ENCODE results near the gene NIP7. TPM values are rescaled to one million over a fixed set of nuclear protein-coding genes. Genes with fewer than 3 reads are reported as not detected.
"Not testable (repeated sequence)": the region's sequence is repeated elsewhere in the genome, so short reads cannot be mapped to it uniquely, and the experiment has no call there.

NIP7 gene
- total and polyA plus RNA-seq, 2 of the 8 experiments (the other 6 are each of a cell fraction or from before 2014, with no cell fraction given): 14.5 to 52.2 TPM

- no peak for TF ChIP-seq KDM4A (IDR thresholded peaks at IDR 0.05; ENCODE audit: low read depth, low read length, severe bottlenecking)
- TF ChIP-seq EZH2 (IDR thresholded peaks at IDR 0.05; ENCODE audit: low read depth, low read length, severe bottlenecking): no peak
- TF ChIP-seq CHD2 (IDR thresholded peaks at IDR 0.05; ENCODE audit: low read length): no peak
- no peak for TF ChIP-seq RXRA (IDR thresholded peaks at IDR 0.05; ENCODE audit: insufficient read depth, low read depth, low read length)
- TF ChIP-seq, protein P1, sequence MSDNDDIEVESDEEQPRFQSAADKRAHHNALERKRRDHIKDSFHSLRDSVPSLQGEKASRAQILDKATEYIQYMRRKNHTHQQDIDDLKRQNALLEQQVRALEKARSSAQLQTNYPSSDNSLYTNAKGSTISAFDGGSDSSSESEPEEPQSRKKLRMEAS (IDR thresholded peaks at IDR 0.05): no peak
- TF ChIP-seq RNF2 (IDR thresholded peaks at IDR 0.05; ENCODE audit: borderline replicate concordance, low read depth, low read length, missing control alignments, poor library complexity, severe bottlenecking): no peak
Observed at GRCh38 chr16:69351309-69352027, 11.9 kb downstream of the NIP7 start, which contains the start of gene TMED6 (continued).

DNA sequence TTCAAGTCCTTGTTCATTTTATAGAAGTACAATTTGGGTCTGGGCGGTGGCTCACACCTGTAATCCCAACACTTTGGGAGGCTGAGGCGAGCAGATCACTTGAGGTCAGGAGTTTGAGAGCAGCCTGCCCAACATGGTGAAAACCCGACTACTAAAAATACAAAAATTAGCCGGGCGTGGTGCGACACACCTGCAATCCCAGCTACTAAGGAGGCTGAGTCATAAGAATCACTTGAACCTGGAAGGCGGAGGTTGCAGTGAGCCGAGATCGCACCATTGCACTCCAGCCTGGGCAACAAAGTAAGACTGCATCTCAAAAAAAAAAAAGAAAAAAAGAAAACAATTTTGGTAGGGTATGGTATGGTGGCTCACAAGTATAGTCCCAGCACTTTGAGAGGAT, 20.5 kb downstream of the NIP7 start:
- H4K8ac ChIP-seq (ENCODE audit: extremely low read depth, insufficient read depth, low read length); H3K23ac ChIP-seq (ENCODE audit: insufficient read length); H3K27me3 ChIP-seq (replicated peaks in 1 of 4; ENCODE audit: control insufficient read depth in 3 of 4, extremely low read depth in 1 of 4, insufficient read depth in 3 of 4, low read length in 3 of 4); H3K9me3 ChIP-seq (ENCODE audit: insufficient read depth in 2 of 2, low read depth in 1 of 2, low read length in 1 of 2); H3K79me1 ChIP-seq (ENCODE audit: low read depth, low read length); H3K4me1 ChIP-seq (replicated peaks in 1 of 4; ENCODE audit: control insufficient read depth in 3 of 4, insufficient read depth in 4 of 4, low read length in 3 of 4); CTCF ChIA-PET (ENCODE audit: partially characterized antibody); H3K4me2 ChIP-seq (ENCODE audit: insufficient read depth in 1 of 2, low read depth in 2 of 2, low read length in 2 of 2); H3K79me2 ChIP-seq (ENCODE audit: control insufficient read depth in 1 of 2, insufficient read depth in 2 of 2, low read length in 2 of 2); H3K4ac ChIP-seq (replicated peaks; ENCODE audit: insufficient read length, low read depth, low read length); FAIRE-seq; H3K4me3 ChIP-seq (ENCODE audit: extremely low read depth in 1 of 4, insufficient read depth in 2 of 4, low read depth in 3 of 4, low read length in 4 of 4); H4K91ac ChIP-seq (replicated peaks; ENCODE audit: insufficient read length, low read length); H3K14ac ChIP-seq (ENCODE audit: insufficient read length); H3K23me2 ChIP-seq (ENCODE audit: low read depth, low read length); H2BK12ac ChIP-seq (ENCODE audit: low read depth, low read length); H3K27ac ChIP-seq (ENCODE audit: low read depth, low read length); H4K5ac ChIP-seq (ENCODE audit: insufficient read length, low read depth, low read length); H3K18ac ChIP-seq (ENCODE audit: extremely low read depth, low read length); DNase-seq (ENCODE audit: low read depth in 1 of 2, low spot score in 2 of 2); H3K36me3 ChIP-seq (ENCODE audit: control insufficient read depth in 2 of 4, insufficient read depth in 4 of 4, low read length in 3 of 4); H2BK20ac ChIP-seq (ENCODE audit: low read length); H2AFZ ChIP-seq (ENCODE audit: low read length); H2BK5ac ChIP-seq (ENCODE audit: low read depth, low read length); H4K20me1 ChIP-seq (replicated peaks in 1 of 2; ENCODE audit: control insufficient read depth in 1 of 2, insufficient read depth in 2 of 2, low read length in 2 of 2); H2BK15ac ChIP-seq (ENCODE audit: low read length); H2BK120ac ChIP-seq (replicated peaks; ENCODE audit: low read depth, low read length); H3K56ac ChIP-seq (replicated peaks; ENCODE audit: insufficient read length, low read depth, low read length); H2AK5ac ChIP-seq (ENCODE audit: low read depth, low read length); H3K9ac ChIP-seq (replicated peaks in 1 of 4; ENCODE audit: extremely low read depth in 1 of 4, low read depth in 3 of 4, low read length in 3 of 4); POLR2A ChIA-PET (ENCODE audit: partially characterized antibody): not testable (repeated sequence)
- WGBS, 2 experiments (ENCODE audit: extremely low coverage in 1 of 2, insufficient coverage in 1 of 2, insufficient read length in 1 of 2, insufficient replicate concordance in 2 of 2, low coverage in 1 of 2, low lambda C conversion rate in 2 of 2, missing lambda C conversion rate in 1 of 2): 92% methylated on average over 9 of the region's 9 CpGs; no CpG with 5 or more reads in 1 of the 2 experiments
